Measurements from ENCODE around the gene ALX4.

DNA sequence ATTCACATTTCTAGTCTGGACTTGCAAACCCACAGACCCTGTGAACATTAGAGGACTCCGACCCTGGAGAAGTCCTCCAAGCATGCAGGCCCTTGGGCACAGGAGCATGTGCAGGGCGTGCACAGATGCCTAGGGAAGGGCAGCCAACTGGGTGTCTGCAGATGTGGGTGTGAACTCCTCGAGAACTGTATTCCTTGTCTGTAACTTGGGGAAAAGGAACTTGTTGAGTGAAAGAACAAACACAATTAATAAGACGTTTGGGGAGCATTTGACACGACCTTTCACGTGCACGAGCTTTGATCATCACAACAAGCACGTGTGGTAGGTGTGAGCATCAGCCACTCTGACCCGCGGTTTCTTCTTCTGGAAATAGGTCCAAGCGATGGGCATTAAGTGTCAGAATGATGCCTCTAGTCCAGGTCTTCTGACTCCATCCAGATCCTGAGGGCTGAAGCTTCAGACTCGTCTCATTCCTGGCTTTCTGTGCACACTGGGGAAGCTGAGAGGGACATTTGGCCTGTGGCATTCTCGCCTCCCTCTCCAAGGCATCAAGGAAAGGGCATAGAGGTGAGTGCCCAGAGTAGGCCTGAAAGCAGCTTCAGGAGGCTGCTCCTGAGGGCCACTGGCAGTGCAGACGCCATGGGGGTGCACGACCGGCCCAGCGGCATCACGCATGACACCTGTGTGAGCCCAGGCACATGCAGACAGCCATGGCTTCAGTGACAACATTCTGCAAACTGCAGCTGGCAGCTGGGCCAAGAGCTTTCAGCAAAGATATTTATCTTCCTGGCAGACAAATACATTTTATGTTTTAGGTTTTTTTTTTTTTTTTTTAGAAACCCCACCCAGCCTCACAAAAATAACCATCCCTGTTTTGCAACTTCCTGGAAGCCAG is 32.5 kb downstream of the ALX4 start:
- TF ChIP-seq ZFX (CRISPR knock-in tag; IDR thresholded peaks at IDR 0.05) (no peak), RFX5 (IDR thresholded peaks at IDR 0.05; ENCODE audit: low read depth, low read length) (no peak), FOSL1 (tag; conservative IDR thresholded peaks at IDR 0.05) (no peak), U2AF1 (optimal IDR thresholded peaks at IDR 0.05; ENCODE audit: low read depth, low read length) (no peak), NR2C2 (CRISPR knock-in tag; IDR thresholded peaks at IDR 0.05) (no peak), NR2C2 (tag; IDR thresholded peaks at IDR 0.05) (no peak), IRF9 (tag; IDR thresholded peaks at IDR 0.05) (no peak), ZNF639 (CRISPR knock-in tag; conservative IDR thresholded peaks at IDR 0.05 in 1 of 2, IDR thresholded peaks at IDR 0.05 in 1 of 2) (no peak), HDAC2 (IDR thresholded peaks at IDR 0.05) (no peak)
- TF ChIP-seq, protein P1, sequence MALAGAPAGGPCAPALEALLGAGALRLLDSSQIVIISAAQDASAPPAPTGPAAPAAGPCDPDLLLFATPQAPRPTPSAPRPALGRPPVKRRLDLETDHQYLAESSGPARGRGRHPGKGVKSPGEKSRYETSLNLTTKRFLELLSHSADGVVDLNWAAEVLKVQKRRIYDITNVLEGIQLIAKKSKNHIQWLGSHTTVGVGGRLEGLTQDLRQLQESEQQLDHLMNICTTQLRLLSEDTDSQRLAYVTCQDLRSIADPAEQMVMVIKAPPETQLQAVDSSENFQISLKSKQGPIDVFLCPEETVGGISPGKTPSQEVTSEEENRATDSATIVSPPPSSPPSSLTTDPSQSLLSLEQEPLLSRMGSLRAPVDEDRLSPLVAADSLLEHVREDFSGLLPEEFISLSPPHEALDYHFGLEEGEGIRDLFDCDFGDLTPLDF (CRISPR knock-in tag; IDR thresholded peaks at IDR 0.05) = no peak
- TF ChIP-seq, protein P2, sequence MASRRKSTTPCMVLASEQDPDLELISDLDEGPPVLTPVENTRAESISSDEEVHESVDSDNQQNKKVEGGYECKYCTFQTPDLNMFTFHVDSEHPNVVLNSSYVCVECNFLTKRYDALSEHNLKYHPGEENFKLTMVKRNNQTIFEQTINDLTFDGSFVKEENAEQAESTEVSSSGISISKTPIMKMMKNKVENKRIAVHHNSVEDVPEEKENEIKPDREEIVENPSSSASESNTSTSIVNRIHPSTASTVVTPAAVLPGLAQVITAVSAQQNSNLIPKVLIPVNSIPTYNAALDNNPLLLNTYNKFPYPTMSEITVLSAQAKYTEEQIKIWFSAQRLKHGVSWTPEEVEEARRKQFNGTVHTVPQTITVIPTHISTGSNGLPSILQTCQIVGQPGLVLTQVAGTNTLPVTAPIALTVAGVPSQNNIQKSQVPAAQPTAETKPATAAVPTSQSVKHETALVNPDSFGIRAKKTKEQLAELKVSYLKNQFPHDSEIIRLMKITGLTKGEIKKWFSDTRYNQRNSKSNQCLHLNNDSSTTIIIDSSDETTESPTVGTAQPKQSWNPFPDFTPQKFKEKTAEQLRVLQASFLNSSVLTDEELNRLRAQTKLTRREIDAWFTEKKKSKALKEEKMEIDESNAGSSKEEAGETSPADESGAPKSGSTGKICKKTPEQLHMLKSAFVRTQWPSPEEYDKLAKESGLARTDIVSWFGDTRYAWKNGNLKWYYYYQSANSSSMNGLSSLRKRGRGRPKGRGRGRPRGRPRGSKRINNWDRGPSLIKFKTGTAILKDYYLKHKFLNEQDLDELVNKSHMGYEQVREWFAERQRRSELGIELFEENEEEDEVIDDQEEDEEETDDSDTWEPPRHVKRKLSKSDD (conservative IDR thresholded peaks at IDR 0.05; ENCODE audit: low read length) = no peak
